HG02870 (cell line): ENCODE results near the gene TNFRSF8.
"Not testable (repeated sequence)": the region's sequence is repeated elsewhere in the genome, so short reads cannot be mapped to it uniquely, and the experiment has no call there.

Source experiments
- ATAC-seq: cut with Tn5 transposase; IDR thresholded peaks from one replicate; pipeline ENCODE4 v1.9.1; 2021; ENCODE audit warnings: mild to moderate bottlenecking, moderate library complexity; ENCODE audit not compliant: unreplicated experiment

The TNFRSF8 gene

DNA sequence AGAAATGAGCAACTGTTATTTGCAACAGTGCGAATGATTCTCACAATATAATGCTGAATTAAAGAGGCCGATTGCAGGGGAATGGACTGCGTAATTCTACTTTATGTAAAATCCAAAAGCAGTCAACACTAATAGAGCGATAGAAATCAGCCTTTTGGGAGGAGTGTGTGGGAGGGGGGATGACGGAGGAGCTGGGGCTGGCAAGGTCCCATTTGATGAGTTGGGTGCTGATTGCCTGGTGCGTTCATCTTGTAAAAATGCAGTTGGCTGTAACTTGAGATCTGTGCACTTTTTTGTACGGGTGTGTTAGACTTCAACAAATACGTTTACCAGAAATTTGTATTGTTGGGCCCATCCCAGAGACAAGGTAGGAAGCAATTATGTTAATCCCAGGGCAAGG lies 20.7 kb downstream of the TNFRSF8 start:
- no peak for ATAC-seq

DNA sequence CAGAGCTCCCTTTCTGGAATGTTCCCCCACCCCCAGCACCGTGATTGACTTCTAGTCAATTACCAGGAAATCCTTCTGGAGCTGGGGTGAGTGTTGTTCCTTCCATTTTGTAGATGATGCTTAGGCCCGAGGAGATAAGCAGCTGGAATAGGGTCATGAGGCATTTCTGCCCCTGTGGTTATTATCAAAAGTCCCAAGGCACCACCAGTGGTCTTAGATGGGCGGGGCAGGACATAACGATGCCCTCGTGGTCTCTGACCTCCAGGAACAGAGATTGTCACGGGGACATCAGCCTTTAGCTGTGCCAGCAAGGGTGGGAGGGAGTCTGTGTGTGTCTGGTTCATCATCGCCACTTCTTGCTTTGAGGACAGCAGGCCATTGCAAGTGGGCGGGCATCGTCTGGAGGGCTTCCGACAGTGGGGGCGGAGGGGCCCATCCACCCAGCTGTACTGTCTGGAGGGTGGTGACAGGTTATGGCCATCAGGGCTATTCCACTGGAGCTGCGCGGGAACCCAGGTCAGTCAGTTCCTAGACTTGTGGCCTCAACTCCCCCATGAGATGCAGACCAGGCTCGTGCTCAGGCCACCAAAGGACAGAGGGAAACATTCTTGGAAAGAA lies 22.6 kb downstream of the TNFRSF8 start:
- ATAC-seq = no peak

DNA sequence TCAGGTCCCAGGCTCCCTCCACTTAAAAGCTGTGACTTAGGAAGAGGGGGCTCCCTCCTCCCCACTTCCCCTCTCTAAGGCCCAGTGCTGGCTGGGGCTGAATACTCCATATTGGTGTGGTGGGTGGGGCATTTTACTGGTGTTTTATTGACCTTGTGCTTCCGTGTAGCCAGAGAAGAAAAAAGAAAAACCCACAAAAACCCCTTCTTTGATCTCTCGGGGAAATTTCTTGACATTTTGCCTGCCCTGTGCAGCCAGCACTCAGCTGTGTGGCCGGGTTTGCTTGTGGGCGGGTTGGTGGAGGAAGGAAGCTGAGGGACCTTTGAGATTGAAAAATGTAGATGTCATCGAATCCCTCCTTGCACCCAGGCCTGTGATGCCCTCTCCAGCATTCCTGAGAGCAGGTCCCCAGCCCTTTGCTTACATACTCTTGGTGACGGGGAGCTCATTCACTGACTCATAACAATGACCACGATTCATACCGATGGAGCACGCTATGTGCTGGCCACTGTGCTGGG lies 24.8 kb downstream of the TNFRSF8 start:
- ATAC-seq = no peak

DNA sequence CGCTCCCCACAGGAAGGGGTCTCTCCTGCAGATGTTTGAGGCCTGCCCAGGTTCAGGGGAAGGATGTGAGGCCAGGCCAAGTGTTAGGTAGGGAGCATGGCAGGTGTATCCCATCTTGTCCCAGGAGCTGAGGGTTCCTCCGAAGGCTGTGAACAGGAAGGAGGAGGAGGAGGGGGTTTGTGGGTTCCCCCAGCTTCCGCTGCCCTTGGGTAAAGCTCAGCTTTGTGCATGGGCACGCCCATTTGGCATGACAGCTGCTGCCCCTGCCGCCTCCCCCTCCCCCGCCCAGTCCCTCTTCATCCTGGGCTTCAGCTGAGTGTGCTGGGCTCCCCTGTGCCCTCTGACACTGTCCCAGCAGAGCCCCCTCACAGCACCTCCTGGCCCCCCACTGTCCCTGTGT lies 25.5 kb downstream of the TNFRSF8 start:
- no peak for ATAC-seq

DNA sequence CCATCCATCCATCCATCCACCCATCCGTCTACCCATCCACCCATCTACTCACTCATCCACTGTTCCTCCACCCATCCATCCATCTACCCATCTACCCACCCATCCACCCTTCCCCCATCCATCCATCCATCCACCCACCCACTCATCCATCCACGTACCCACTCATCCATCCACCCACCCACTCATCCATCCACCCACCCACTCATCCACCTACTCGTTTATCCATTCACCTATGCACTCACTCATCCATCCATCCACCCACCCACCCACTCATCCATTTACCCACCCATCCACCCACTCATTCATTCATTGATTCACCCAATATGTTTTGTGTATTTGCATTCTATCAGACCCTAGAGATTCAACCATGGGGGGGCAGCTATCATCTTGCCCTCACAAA lies 27.2 kb downstream of the TNFRSF8 start:
- no peak for ATAC-seq

DNA sequence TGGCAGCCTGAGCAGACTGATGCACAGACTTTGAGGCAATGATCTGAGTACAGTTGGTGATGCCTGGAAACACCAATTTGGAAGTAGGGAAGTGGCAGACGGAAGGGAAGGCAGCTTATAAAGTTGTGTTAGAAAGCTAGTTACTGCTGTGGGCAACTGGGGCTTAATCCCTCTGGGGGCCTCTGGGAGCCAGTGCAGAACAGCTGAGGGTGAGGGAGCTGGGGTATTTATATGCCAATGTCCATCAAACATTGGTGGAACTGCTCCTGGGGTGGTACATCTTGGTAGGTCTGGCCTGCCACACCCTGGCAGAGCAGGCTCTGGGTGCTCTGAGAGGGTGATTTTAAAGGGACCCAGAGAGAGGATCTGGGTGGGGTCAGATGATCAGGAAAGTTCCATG lies 28.1 kb downstream of the TNFRSF8 start:
- ATAC-seq = no peak

DNA sequence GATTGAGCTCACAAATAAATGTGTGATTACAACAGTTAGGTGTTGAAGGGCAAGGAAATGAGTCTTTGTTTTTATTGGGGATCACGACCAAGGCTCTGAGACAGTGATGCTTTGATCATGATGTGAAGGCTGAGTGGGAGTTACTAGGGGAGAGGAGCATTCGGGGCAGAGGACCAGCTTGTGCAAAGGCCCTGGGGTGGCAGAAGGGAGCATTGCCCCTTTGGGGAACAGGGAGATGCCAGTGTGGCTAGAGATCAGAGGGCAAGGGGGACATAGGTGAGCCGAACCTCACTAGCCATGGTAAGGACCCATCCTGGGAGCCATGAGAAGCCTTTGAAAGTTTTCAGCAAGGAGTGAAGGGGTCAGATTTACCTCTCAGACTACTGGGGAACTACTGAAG lies 31.1 kb downstream of the TNFRSF8 start:
- ATAC-seq = no peak

DNA sequence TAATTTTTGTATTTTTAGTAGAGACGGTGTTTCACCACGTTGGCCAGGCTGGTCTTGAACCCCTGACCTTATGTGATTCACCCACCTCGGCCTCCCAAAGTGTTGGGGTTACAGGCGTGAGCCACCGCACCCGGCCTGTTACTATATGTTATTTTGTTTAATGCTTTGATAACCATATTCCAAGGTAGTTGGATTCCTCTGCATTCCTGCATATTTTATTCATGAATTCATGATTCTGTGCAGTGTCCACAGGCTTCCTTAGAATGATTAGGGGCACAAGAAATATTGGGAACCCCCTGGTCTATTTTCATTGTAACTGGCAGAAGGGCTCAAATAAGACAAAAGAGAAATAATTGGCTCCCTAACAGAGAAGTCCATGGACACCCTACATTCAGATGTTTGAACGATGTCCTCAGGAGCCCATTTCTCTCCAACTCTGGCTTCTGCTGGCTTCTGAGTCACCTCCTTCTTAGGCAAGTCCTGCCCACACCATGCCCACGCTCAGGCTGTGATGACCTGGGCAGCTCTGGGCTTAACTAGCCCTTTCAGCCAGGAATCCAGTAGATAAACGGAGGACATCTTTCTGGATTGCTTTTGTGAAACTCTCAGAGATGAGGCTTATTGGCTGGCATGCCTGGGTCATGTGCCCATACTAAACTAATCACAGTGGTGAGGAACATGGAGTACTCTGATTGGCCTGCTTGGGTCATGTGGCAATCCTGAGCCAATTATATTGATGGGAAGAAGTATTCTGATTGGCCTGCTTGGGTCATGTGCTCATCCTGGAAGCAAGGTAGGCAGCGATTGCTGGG lies 32.6 kb downstream of the TNFRSF8 start:
- ATAC-seq = no peak

DNA sequence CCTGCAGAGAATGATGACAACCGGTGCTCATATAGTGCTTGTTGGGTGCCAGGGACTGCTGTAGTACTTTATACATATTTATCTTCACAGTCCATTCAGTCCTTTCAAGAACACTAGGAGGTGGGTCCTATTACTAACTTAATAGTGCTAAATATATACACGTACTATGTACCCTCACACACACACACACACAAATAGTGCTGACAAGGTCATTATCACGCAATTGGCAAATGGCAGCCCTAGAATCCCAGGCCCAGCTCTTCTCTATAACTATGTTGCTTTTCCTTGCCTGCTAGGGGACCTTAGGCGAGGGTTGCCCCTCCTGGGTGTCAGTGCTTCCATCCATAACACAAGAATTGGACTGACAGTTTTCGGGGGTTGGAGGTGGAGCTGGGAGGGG lies 33.5 kb downstream of the TNFRSF8 start:
- ATAC-seq = no peak

DNA sequence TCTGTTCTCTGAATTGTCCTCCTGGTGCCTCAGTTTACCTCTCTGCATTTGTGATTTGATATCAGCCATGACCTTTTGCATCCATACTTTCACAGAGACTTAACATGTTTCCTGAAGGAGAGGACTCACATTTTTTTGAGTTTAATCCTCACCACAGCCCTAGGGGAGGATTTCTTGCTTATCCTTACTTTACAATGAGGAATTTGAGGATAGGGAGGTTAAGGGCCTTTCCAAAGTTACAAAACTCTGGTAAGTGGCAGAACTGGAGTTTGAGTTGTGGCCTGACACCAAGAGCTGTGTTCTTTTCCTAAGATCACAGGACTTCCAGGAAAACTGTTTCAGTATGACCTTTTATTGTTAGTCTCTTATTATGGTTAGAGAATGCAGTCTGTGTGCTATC lies 34.2 kb downstream of the TNFRSF8 start:
- no peak for ATAC-seq

DNA sequence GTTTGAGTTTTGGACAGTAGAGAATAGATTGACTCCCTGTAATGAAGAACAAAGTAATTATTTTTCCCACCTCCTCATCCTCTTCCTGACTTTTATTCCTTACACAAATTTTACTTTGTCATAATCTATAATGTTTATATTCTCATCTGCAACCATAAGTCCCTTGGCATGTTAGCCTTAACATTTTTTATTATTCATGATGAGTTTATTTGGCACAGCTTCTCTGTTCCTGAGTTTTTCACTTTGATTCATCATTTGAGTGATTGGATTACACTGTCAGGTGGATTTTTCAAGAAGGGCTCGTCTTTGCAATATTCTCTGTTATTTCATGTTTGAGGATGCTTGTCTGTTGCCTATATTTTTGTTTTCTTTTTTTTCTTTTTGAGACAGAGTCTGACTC lies 35.7 kb downstream of the TNFRSF8 start:
- ATAC-seq = no peak

DNA sequence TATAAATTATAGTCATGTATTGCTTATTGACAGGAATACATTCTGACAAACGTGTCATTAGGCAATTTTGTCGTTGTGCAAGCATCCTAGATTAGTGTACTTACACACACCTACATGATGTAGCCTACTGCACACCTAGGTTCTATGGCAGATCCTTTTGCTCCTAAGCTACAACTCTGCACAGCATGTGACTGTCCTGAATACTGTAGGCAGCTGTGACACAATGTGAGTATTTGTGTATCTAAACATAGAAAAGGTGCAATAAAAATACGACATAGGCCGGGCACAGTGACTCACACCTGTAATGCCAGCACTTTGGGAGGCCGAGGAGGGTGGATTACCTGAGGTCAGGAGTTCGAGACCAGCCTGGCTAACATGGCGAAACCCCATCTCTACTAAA lies 36.5 kb downstream of the TNFRSF8 start:
- no peak for ATAC-seq

DNA sequence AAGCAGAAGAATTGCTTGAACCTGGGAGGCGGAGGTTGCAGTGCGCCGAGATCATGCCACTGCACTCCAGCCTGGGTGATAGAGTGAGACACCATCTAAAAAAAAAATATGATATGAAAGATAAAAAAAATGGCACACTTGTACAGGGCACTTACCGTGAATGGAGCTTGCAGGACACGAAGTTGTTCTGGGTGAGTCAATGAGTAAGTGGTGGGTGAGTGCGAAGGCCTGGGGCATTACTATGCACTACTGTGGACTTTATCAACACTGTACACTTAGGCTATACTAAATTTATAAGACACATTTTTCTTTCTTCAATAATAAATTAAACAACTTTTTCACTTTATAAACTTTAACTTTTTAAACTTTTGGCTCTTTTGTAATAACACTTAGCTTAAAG lies 37.0 kb downstream of the TNFRSF8 start:
- no peak for ATAC-seq

DNA sequence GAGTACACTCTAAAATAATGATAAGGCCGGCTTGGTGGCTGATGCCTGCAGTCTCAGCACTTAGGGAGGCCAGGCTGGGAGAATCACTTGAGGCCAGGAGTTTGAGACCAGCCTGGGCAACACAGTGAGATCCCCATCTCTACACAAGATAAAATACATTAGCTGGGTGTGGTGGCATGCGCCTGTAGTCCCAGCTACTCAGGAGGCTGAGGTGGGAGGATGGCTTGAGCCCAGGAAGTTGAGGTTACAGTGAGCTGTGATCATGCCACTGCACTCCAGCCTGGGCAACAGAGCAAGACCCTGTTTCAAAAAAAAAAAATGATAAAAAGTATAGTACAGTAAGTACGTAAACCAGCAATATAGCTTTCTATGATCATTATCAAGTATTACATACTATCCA lies 38.0 kb downstream of the TNFRSF8 start:
- not testable (repeated sequence) for ATAC-seq

DNA sequence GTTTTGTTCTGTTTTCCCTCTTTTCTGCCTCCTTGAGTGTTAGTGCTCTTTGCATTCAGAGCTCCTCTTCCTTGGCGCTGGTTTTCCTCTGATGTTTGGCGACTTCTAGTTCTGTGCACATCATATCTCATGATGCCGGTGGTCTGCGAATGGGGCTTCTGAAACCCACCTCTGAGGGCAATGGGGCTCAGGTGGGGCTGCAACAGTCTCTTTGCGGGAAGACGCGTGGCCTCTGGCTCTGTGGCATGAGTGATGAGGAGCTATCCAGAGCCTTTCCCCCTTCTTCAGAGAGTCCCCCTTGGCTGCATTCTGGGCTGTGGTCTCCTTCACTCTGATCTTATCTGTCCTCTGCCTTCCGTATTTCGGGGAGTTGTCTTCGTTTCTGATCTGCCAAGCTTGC lies 39.0 kb downstream of the TNFRSF8 start:
- no peak for ATAC-seq

DNA sequence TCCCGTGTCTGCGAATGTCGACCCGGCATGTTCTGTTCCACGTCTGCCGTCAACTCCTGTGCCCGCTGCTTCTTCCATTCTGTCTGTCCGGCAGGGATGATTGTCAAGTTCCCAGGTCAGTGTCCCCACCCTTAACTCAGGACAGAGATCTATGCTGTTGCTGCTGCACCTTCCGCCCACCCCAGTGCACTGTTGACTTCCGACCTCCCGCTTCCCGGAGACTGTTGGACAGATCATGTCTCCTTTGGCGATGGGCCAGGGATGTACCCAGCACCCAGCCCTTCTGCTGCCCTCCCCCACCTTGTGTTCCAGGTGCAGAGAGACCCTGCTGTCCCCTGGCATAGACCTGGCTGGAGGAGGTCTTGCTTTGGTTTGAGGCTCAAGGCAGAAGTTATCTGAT lies 41.3 kb downstream of the TNFRSF8 start:
- no peak for ATAC-seq

DNA sequence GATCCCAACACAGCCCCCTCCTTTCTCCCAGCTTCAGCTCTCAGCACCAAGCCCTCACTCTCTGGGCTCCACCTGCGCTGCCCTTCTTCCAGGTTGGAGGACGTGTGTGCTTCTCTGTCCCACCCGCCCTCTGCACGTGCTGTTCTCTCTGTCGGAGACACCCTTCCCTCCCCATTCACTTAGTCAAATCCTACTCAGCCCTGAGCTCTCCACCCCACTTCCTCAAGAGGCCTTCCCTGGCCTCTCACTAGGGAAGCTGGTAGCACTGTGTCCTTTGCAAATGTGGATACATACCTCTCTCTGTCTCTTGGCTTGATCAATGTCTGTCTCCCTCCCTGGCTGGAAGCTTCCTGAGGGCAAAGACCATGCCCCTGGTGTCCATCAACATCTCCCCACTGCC lies 43.0 kb downstream of the TNFRSF8 start:
- ATAC-seq = no peak

DNA sequence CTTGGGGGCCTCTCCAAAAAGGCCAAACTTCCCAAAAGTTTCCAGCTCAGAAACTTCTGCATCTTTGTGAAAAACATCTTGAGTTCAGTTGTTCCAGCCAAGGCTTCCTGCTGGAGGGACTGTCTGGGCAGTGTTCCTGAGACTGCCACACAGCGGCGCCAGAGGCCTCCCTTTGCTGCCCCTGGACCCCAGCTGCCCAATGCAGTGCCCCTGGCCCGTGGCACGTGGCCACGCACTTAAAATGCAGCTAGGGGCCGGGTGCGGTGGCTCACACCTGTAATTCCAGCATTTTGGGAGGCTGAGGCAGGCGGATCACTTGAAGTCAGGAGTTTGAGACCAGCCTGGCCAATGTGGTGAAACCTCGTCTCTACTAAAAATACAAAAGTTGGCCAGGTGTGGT lies 43.8 kb downstream of the TNFRSF8 start:
- ATAC-seq = not testable (repeated sequence)

DNA sequence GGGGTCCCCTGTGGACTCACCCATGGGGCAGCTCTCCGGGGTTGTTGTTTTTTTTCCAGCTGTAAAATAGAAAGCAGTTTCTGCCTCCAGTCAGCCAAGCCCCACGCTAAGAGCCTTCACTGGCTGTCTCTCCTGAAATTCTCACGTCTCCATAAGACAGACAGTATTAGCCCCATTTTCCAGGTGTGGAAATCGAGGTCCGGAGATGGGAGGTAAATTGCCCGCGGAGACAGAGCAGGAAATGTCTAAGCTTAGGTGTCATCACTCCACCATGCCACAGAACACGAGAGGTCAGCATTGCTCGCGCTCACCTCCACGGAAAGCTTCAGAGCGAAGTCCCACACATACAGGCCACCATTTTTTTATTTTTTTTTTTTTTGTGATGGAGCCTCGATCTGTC lies 44.6 kb downstream of the TNFRSF8 start:
- ATAC-seq = no peak

DNA sequence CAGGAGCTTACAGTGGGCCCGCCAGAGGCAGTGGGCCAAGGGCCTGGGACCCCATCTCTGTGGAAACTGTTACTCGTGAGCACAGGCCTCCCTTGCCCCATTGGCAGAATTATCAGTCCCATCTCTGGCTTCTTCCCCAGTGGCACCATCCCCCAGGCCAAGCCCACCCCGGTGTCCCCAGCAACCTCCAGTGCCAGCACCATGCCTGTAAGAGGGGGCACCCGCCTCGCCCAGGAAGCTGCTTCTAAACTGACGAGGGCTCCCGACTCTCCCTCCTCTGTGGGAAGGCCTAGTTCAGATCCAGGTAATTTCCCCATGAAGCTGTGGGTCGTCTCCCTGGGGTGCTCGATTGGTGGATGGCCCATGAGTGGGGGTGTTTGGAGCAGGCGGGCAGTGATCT lies 46.8 kb downstream of the TNFRSF8 start:
- ATAC-seq = no peak

DNA sequence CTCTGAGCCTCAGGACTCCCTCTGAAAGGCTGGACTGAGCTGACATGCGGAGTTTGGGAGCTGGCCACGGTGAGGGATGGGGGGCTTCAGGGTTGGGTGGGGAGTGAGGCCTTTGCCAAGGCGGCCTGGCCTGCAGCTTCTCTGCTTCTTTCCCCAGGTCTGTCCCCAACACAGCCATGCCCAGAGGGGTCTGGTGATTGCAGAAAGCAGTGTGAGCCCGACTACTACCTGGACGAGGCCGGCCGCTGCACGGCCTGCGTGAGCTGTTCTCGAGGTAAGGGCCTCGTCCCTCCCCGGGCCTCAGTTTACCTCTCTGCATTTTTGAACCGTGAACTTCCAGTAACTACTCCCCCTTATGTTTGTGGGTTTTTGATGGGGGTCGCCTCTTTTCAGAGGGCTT lies 48.6 kb downstream of the TNFRSF8 start:
- no peak for ATAC-seq

DNA sequence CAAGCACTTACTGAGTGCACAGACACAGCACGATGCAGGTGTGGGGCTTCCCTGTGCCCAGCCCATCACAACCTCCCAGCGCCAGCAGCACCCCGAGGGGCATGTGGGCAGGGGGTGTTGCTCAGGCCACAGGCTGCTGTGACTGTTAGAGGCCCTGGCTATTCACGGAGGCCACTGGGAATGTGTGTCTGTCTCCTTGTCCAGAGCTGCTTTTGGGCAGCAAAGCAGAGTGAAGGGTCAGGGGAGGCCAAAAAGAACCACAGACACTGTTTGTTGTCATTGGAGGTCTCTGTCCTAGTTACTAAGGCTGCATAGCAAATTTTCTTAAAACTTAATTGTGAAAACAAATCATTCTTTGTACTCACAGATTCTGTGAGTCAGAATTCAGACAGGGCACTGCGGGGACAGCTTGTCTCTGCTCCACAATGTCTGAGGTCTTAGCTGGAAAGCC lies 49.6 kb downstream of the TNFRSF8 start:
- ATAC-seq = no peak
